Measurements from ENCODE around the gene CD300C. TPM values are rescaled to one million over a fixed set of nuclear protein-coding genes. Genes with fewer than 3 reads are reported as not detected.
"Not testable (repeated sequence)": the region's sequence is repeated elsewhere in the genome, so short reads cannot be mapped to it uniquely, and the experiment has no call there.

CD300C gene
- total RNA-seq, 1 donor from 2014 or later: 0.16 TPM

DNA sequence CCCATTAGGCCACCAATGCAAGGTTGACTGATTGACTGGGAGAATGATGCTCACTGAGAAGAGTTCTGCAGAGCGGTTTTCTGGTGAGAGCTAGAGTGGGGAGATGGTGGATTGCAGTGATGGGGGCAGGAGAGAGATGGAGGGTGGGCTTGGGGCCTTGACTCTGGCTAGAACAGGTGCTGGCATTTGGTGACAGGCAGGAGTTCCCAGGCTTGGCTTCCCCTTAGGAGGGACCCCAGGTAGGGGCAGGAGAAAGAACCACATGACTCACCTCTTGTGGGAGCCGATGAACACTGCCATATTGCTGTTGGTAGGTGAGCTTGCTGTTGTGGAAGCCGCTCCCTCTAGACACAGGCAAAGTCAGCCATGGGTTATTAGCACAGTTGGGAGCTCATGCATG, 22.6 kb downstream of the CD300C start:
- ChIA-PET POLR2A (no interaction called here), CTCF (no interaction called here)
- peaks cover 6% of the 10 kb centered on the region for H3K27me3 Mint-ChIP-seq
- H3K4me1 Mint-ChIP-seq: peaks cover 16% of the 10 kb centered on the region
- intact Hi-C loops (cut with micrococcal nuclease): no loop called here
- ATAC-seq (ENCODE audit: low read depth) (no peak), DNase-seq (no peak)
- H3K27ac Mint-ChIP-seq: no peak overlapping the region
- peaks cover 4% of the 10 kb centered on the region for H3K9me3 Mint-ChIP-seq
- TF ChIP-seq, protein P1, sequence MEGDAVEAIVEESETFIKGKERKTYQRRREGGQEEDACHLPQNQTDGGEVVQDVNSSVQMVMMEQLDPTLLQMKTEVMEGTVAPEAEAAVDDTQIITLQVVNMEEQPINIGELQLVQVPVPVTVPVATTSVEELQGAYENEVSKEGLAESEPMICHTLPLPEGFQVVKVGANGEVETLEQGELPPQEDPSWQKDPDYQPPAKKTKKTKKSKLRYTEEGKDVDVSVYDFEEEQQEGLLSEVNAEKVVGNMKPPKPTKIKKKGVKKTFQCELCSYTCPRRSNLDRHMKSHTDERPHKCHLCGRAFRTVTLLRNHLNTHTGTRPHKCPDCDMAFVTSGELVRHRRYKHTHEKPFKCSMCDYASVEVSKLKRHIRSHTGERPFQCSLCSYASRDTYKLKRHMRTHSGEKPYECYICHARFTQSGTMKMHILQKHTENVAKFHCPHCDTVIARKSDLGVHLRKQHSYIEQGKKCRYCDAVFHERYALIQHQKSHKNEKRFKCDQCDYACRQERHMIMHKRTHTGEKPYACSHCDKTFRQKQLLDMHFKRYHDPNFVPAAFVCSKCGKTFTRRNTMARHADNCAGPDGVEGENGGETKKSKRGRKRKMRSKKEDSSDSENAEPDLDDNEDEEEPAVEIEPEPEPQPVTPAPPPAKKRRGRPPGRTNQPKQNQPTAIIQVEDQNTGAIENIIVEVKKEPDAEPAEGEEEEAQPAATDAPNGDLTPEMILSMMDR (IDR thresholded peaks at IDR 0.05): no peak
- no peaks in the 10 kb centered on the region for H3K36me3 Mint-ChIP-seq (ENCODE audit: low read depth)
- H3K4me3 Mint-ChIP-seq: no peak overlapping the region

DNA sequence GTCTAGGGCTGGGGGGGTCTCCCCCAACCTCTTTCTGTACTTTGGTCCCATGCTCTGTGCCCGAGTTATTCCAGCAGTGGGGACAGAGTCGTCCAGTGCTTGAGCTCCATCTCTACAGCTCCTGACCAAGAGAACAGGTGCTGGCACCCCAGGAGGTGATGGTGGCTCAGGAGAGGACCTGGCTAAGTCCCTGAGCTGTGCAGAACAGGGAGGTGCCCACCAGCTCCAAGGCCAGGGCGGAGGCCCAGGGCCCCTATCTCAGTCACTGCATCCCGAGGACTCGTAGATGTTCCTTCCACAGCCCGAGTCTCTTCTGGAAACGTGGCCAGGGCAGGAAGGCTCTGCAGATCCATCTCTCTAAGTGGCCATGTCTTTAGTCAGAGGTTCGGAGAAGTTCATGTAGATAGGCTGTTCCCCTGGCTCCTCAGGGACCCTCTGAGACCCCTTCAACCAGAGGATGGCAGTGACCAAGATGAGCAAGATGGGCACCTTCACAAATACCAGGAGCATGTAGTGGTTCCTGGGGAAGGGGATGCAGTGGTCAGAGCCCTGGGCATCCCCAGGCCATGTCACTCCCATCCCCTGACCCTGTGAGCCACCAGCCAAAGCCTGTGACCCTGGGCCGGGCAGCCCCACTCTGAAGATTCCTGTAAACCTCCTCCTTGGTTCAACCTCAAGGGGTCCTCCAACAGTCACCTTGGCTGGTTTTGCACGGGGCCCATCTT, 23.4 kb downstream of the CD300C start:
- POLR2A ChIA-PET: no interaction called here
- intact Hi-C loops (cut with micrococcal nuclease): no loop called here
- CTCF ChIA-PET: no interaction called here
- Mint-ChIP-seq H3K27ac (no peak overlapping the region), H3K27me3 (peaks cover 6% of the 10 kb centered on the region), H3K4me1 (peaks cover 14% of the 10 kb centered on the region), H3K9me3 (peaks cover 8% of the 10 kb centered on the region), H3K4me3 (no peak overlapping the region), H3K36me3 (ENCODE audit: low read depth) (no peaks in the 10 kb centered on the region)
- ATAC-seq (ENCODE audit: low read depth): no peak
- DNase-seq: no peak
- TF ChIP-seq, protein P1 (IDR thresholded peaks at IDR 0.05): no peak

DNA sequence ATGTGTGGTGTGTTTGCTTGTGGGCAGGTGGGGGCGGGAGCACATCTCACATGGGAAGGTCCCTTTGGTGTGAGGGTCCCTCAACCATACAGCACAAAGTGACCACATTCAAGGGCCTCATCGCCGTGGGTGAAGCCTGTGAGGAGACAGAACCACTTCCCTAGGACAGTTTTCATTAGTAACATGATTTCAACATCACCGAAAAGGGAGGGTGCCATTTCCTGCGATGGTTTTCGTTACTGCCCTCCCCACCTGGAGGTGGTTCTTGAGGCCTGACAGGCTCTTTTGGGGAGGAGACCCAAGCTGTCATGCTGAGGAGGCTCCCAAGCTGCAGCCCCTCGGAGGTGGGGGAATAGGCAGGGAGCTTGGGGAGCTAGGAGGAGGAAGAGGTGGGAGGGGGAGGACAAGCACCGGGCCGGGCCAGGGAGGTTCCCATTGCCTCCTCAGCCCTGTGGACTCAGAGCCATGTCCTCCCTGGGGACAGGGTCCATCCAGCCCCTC, 24.2 kb downstream of the CD300C start:
- peaks cover 3% of the 10 kb centered on the region for H3K27me3 Mint-ChIP-seq
- DNase-seq (peak; percentile 13), ATAC-seq (ENCODE audit: low read depth) (no peak)
- TF ChIP-seq, protein P1 (IDR thresholded peaks at IDR 0.05): no peak
- H3K4me3 Mint-ChIP-seq: no peak overlapping the region
- CTCF ChIA-PET: no interaction called here
- no peak overlapping the region for H3K27ac Mint-ChIP-seq
- intact Hi-C loops (cut with micrococcal nuclease): no loop called here
- POLR2A ChIA-PET: no interaction called here
- peaks cover 14% of the 10 kb centered on the region for H3K4me1 Mint-ChIP-seq
- peaks cover 8% of the 10 kb centered on the region for H3K9me3 Mint-ChIP-seq
- H3K36me3 Mint-ChIP-seq (ENCODE audit: low read depth): no peaks in the 10 kb centered on the region

DNA sequence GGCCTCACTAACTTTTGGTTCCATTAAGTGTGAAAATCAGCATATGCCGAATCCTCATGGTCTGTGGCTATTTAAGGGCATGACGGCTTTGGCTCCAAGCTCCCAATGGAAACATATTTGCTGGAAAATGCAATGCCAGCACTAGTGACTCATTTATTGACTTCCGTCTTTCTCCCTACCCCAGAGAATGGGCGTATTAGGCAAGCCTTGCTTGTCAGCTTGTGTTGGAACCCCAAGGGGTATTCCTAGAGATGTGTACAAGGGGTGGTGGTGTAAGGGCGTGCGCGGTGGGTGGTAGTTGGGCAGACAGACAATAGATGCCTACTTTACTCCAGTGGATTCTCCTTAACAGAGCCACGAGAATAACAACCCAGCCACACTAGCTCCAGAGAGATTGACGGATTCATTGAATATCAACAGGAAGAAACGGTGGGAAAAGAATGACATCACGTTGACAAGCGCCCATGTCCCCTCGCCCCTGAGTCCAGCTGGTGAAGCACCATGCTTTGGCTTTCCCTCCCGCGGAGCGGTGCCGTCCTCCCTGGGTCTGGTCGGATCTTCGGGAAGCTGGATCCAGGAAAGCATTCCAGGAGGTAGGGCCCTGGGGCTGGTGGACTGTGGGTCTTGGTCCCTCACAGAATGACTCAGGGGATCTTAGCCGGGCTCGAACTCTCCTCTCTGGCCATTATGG, 25.0 kb downstream of the CD300C start:
- peaks cover 8% of the 10 kb centered on the region for H3K9me3 Mint-ChIP-seq
- H3K4me3 Mint-ChIP-seq: no peak overlapping the region
- peaks cover 14% of the 10 kb centered on the region for H3K4me1 Mint-ChIP-seq
- POLR2A ChIA-PET: no interaction called here
- H3K36me3 Mint-ChIP-seq (ENCODE audit: low read depth): no peaks in the 10 kb centered on the region
- DNase-seq (no peak), ATAC-seq (ENCODE audit: low read depth) (no peak)
- intact Hi-C loops (cut with micrococcal nuclease): no loop called here
- CTCF ChIA-PET: no interaction called here
- TF ChIP-seq, protein P1 (IDR thresholded peaks at IDR 0.05): no peak
- H3K27me3 Mint-ChIP-seq: peaks cover 3% of the 10 kb centered on the region
- H3K27ac Mint-ChIP-seq: no peak overlapping the region

GRCh38 chr17:74520016-74520434, 25.9 kb downstream of the CD300C start:
- no peaks in the 10 kb centered on the region for H3K36me3 Mint-ChIP-seq (ENCODE audit: low read depth)
- DNase-seq: no peak
- intact Hi-C loops (cut with micrococcal nuclease): no loop called here
- H3K4me1 Mint-ChIP-seq: peaks cover 14% of the 10 kb centered on the region
- peak overlapping the region; percentile 35 for H3K27ac Mint-ChIP-seq
- H3K4me3 Mint-ChIP-seq: no peak overlapping the region
- ATAC-seq (ENCODE audit: low read depth): peak; percentile 65
- peaks cover 3% of the 10 kb centered on the region for H3K27me3 Mint-ChIP-seq
- ChIA-PET POLR2A (interaction anchor here (0.7 kb wide), 1 partner anchor 594 kb away, joined by 4 read pairs; no protein-coding TSS in a partner anchor), CTCF (no interaction called here)
- TF ChIP-seq, protein P1 (IDR thresholded peaks at IDR 0.05): no peak
- peaks cover 8% of the 10 kb centered on the region for H3K9me3 Mint-ChIP-seq

DNA sequence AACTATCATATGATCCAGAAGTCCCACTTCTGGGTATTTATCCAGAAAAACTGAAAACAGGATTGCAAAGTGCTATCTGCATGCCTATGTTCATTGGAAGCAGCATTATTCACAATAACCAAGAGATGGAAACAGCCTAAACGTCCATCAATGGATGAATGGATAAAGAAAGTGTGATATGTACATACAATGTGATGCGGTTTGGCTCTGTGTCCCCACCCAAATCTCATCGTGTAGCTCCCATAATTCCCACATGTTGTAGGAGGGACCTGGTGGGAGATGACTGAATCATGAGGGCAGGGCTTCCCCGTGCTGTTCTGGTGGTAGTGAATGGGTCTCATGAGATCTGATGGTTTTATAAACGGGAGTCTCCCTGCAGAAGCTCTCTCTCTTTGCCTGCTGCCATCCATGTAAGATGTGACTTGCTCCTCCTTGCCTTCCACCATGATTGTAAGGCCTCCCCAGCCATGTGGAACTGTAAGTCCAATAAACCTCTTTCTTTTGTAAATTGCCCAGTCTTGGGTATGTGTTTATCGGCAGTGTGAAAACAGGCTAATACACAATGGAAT, 27.4 kb downstream of the CD300C start:
- Mint-ChIP-seq H3K9me3 (peaks cover 20% of the 10 kb centered on the region), H3K4me1 (peaks cover 26% of the 10 kb centered on the region)
- H3K36me3 Mint-ChIP-seq (ENCODE audit: low read depth); POLR2A ChIA-PET; H3K27me3 Mint-ChIP-seq; CTCF ChIA-PET; H3K4me3 Mint-ChIP-seq; ATAC-seq (ENCODE audit: low read depth); DNase-seq; intact Hi-C loops (cut with micrococcal nuclease); H3K27ac Mint-ChIP-seq: not testable (repeated sequence)
